Kidney epithelial cell (primary cell): ENCODE data around the gene KIF7. TPM values are rescaled to one million over a fixed set of nuclear protein-coding genes. Genes with fewer than 3 reads are reported as not detected.

Experiments
- DNase-seq: peaks from one replicate; pipeline ENCODE4 v3.0.0-alpha.2; 2010; ENCODE audit warnings: low read depth
- H3K27me3 ChIP-seq: 2 replicates; pipeline ENCODE4 v1.6.0; 2011; ENCODE audit warnings: low read length; ENCODE audit not compliant: control insufficient read depth, insufficient read depth
- H3K36me3 ChIP-seq: 2 replicates; pipeline ENCODE4 v1.5.1; 2011; ENCODE audit warnings: low read length; ENCODE audit not compliant: control insufficient read depth, insufficient read depth
- H3K4me3 ChIP-seq: 2 replicates; pipeline ENCODE4 v1.5.1; 2011; ENCODE audit warnings: low read depth, mild to moderate bottlenecking, control low read depth, low read length
- total RNA-seq: library from RNA; depleted of rRNA; stranded (reverse); fragments of >200 nt; gene quantifications from 2 replicates; pipeline ENCODE4 v1.2.3, GENCODE V29; 2015
- TF ChIP-seq, protein P1 (sequence below): IDR thresholded peaks from 2 replicates; pipeline ENCODE4 v1.5.1; 2011; ENCODE audit warnings: mild to moderate bottlenecking, moderate library complexity, low read length, control low read depth, inconsistent platforms; ENCODE audit not compliant: insufficient read depth, poor library complexity, severe bottlenecking

Gene KIF7
- total RNA-seq, 1 donor from 2014 or later = 5.4 TPM

DNA sequence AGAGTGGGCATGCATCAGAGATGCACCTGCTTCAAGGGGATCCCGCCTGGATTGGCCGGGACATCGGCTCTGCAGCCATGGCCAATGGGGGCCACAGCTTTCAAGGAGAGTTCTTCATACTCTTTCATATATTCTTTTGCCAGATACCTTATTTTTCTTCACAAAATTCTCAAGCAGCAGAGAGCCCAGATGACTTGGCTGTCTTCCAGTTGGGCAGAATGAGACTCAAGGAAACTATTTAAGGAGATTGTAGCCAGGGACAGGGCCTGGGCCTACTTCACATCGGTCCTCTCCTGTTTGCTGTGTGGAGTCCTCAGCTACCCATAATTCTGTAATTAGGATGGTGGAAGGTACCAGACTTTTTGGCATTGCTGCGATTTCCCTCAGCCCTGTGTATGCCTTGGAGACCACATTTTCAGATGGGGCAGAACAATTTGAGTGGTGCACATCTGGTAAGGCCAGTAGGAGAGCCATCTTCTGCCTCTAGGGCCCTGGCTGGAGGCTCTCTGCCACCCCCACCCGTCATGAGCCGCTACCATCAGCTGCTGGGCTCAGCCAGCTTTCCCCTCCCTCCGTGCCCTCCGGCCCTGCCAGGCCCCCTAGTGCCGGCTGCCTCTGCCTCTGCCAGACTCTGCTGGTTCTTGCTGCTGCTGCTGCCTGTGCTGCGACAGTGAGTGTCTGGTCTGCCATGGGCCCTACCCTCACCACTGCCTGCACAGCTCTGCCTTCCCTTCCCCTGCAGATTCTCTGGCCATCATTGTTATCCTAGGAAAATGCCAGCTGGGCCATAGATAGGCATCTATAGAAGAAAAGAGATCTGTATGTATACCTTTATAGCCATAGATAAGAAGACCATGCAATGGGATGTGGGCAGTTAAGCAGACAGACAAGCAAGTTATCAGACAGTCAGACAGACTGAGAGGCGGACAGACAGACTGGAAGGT lies 17.2 kb upstream of the KIF7 start:
- TF ChIP-seq, protein P1, sequence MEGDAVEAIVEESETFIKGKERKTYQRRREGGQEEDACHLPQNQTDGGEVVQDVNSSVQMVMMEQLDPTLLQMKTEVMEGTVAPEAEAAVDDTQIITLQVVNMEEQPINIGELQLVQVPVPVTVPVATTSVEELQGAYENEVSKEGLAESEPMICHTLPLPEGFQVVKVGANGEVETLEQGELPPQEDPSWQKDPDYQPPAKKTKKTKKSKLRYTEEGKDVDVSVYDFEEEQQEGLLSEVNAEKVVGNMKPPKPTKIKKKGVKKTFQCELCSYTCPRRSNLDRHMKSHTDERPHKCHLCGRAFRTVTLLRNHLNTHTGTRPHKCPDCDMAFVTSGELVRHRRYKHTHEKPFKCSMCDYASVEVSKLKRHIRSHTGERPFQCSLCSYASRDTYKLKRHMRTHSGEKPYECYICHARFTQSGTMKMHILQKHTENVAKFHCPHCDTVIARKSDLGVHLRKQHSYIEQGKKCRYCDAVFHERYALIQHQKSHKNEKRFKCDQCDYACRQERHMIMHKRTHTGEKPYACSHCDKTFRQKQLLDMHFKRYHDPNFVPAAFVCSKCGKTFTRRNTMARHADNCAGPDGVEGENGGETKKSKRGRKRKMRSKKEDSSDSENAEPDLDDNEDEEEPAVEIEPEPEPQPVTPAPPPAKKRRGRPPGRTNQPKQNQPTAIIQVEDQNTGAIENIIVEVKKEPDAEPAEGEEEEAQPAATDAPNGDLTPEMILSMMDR = no peak
- no peaks in the 10 kb centered on the region for H3K36me3 ChIP-seq
- no peak for DNase-seq

DNA sequence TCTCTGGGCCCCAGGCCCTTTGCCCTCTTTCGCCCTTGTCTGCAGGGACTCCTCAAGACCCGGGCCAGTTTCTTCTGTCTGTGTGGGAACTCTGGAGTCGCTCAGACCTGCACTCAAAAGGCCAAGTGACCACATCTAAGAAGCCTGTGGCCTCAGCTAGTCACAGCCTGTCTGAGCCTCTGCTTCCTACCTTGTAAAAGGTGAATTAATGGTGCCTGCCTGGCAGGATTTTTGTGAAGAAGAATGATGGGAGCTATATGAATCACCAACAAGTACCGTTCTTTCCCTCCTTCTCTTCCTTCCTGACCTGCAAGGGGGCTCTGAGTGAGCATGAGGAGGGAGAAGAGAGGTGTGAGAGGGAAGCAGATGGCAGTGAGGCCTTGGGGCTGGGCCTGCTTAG lies 16.4 kb upstream of the KIF7 start:
- TF ChIP-seq, protein P1 = no peak
- Histone ChIP-seq H3K27me3 (no peaks in the 10 kb centered on the region), H3K36me3 (no peaks in the 10 kb centered on the region), H3K4me3 (no peak overlapping the region)
- DNase-seq = no peak

More for the DNA sequence above, 17.2 kb upstream of the KIF7 start:
- H3K4me3 ChIP-seq = no peak overlapping the region
- no peaks in the 10 kb centered on the region for H3K27me3 ChIP-seq

DNA sequence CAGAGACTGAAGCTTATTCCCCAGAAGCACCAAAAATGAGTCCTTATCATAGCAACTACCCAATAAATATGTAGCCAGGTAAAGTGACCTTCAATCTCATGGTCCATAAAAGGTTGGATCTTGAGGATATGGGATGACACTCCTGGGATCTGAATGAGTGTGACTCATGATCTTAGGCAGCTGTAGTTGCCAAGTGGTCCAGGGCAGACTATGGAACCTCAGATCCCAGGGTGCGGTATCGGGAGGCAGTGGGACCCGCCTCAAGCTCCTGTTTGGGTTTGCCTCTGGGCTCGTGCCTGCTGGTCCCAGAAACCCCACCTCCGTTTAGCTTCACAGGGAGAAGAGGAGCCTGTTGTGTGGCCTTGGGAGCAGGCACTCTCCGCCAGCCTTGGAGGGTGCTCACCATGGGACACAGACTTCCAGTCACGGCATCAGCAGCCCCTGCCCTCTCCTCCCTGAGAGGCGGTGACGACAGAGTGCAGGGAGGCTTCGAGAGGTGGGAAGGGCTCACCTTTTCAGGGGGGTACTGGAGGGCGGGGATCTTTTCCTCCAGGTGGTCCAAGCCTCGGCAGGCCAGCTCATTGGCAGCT lies 15.8 kb upstream of the KIF7 start:
- no peaks in the 10 kb centered on the region for H3K27me3 ChIP-seq
- no peak for DNase-seq
- TF ChIP-seq, protein P1 = no peak
- no peak overlapping the region for H3K4me3 ChIP-seq
- no peaks in the 10 kb centered on the region for H3K36me3 ChIP-seq

DNA sequence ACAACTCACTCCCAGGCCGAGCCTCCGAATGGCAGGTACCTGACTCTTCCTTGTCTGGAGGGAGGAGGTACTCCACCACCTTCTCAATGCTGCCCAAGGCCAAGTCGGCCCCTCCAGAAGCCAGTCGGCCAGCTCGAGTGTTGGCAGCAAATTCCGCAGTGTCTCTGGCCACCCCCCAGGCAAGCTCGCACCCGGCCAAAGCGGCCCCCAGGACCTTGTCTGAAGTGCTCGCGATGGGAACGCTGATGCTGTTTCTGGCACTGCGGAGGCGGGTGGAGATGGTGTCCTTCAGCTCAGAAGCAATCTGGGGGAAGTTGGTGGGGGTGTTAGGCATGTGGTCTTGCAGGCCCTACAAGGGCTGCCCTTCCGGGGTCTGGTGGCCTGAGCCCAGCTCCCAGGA lies 14.7 kb upstream of the KIF7 start:
- TF ChIP-seq, protein P1 = no peak
- H3K4me3 ChIP-seq = no peak overlapping the region
- no peaks in the 10 kb centered on the region for H3K36me3 ChIP-seq
- no peaks in the 10 kb centered on the region for H3K27me3 ChIP-seq
- no peak for DNase-seq

DNA sequence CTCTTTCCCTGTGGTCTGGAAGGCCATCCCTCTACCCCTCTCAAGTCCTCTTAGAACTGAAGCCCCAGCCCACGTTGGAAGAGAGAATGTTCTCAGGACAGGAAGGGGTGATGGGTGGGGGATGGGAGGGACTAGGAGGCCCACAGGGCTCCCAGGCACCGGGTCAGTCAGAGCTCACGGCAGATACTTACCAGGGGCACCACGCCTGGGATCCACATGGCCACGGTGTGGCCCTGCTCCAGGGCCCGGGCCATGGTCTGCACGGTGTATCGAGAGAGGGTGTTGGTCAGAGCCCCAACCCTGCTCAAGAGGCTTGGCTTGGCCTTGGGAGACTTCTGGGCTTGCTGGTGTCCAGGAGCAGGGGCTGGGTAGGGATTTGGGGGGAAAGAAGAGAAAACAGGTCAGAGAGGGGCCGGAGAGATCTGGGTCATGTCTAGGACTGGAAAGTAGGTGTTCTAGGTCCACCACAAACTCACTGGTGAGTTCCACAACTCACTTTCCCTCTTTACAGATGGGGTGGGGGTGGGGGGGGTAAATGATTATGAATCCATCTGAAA lies 14.1 kb upstream of the KIF7 start:
- DNase-seq = no peak
- TF ChIP-seq, protein P1 = no peak

More for the DNA sequence above, 14.1 kb upstream of the KIF7 start:
- no peaks in the 10 kb centered on the region for H3K36me3 ChIP-seq
- H3K27me3 ChIP-seq = no peaks in the 10 kb centered on the region
- no peak overlapping the region for H3K4me3 ChIP-seq
